GM10847 (cell line): ENCODE data around the gene XRCC3.

Experiments used
- POLR2A ChIP-seq: IDR thresholded peaks from 2 replicates; pipeline ENCODE4 v1.6.1; 2011; ENCODE audit not compliant: insufficient read length; ENCODE audit errors: extremely low read depth

Gene XRCC3

GRCh38 chr14:103707329-103708263, 7.7 kb downstream of the XRCC3 start:
- no peak for TF ChIP-seq POLR2A

GRCh38 chr14:103706551-103707328, 8.5 kb downstream of the XRCC3 start:
- TF ChIP-seq POLR2A: no peak

GRCh38 chr14:103705504-103706284, 9.6 kb downstream of the XRCC3 start:
- no peak for TF ChIP-seq POLR2A

- no peak for TF ChIP-seq POLR2A
Observed at GRCh38 chr14:103705118-103705503, 10.1 kb downstream of the XRCC3 start.

GRCh38 chr14:103704708-103705107, 10.5 kb downstream of the XRCC3 start:
- no peak for TF ChIP-seq POLR2A

- no peak for TF ChIP-seq POLR2A
Observed at GRCh38 chr14:103703433-103704385, 11.5 kb downstream of the XRCC3 start.

GRCh38 chr14:103702497-103703432, 12.5 kb downstream of the XRCC3 start:
- no peak for TF ChIP-seq POLR2A

- TF ChIP-seq POLR2A: no peak
Observed at GRCh38 chr14:103702095-103702494, 13.2 kb downstream of the XRCC3 start.

- TF ChIP-seq POLR2A: no peak
Observed at GRCh38 chr14:103700753-103701490, 14.3 kb downstream of the XRCC3 start.

- TF ChIP-seq POLR2A: no peak
Observed at GRCh38 chr14:103699901-103700752, 15.1 kb downstream of the XRCC3 start.

- TF ChIP-seq POLR2A: no peak
Observed at GRCh38 chr14:103699261-103699661, 16.0 kb downstream of the XRCC3 start.
